Natural killer cell (primary cell): ENCODE data around the gene PTGIS. TPM values are rescaled to one million over a fixed set of nuclear protein-coding genes. Genes with fewer than 3 reads are reported as not detected.

Experiments
- ATAC-seq, 3 donors: fragments of 150-1000 bp in 2 of 3; fragments of 200-7000 bp in 1 of 3; cut with Tn5 transposase; 1 replicate in 1 of 3; 2 replicates in 2 of 3; pipeline ENCODE4 v1.10.0; 2021; ENCODE audit warnings: mild to moderate bottlenecking in 2 of 3, moderate library complexity in 2 of 3
- DNase-seq, 2 donors: peaks; one replicate each; pipeline versions ENCODE4 v3.0.0 to v3.0.0-alpha.2; 2013 to 2021; ENCODE audit warnings: mixed read lengths in 1 of 2
- H3K27ac ChIP-seq: one replicate; pipeline ENCODE4 v1.5.1; 2013; ENCODE audit warnings: mild to moderate bottlenecking, low read length
- H3K27me3 ChIP-seq: one replicate; pipeline ENCODE4 v1.6.1; 2013; ENCODE audit warnings: low read length; ENCODE audit not compliant: control insufficient read depth, insufficient read depth
- H3K36me3 ChIP-seq: one replicate; pipeline ENCODE4 v1.6.1; 2013; ENCODE audit warnings: low read length; ENCODE audit not compliant: control insufficient read depth, insufficient read depth
- H3K4me1 ChIP-seq: one replicate; pipeline ENCODE4 v1.6.1; 2013; ENCODE audit warnings: low read length; ENCODE audit not compliant: control insufficient read depth, insufficient read depth
- H3K4me3 ChIP-seq: one replicate; pipeline ENCODE4 v1.5.1; 2013; ENCODE audit warnings: low read length
- H3K9me3 ChIP-seq: one replicate; pipeline ENCODE4 v1.6.1; 2013; ENCODE audit warnings: low read length; ENCODE audit not compliant: control insufficient read depth, insufficient read depth
- H3K27ac Mint-ChIP-seq, 2 donors: one replicate each; pipeline ENCODE4 v1.8.0; 2022; ENCODE audit warnings: mild to moderate bottlenecking in 2 of 2, mixed read lengths in 2 of 2, moderate library complexity in 1 of 2
- H3K27me3 Mint-ChIP-seq, 2 donors: one replicate each; pipeline ENCODE4 v1.8.0; 2022; ENCODE audit warnings: low read depth in 2 of 2, mixed read lengths in 2 of 2
- H3K36me3 Mint-ChIP-seq: one replicate; pipeline ENCODE4 v1.8.0; 2022; ENCODE audit warnings: mixed read lengths
- H3K4me1 Mint-ChIP-seq, 2 donors: one replicate each; pipeline ENCODE4 v1.8.0; 2022; ENCODE audit warnings: mixed read lengths in 2 of 2
- H3K4me3 Mint-ChIP-seq: one replicate; pipeline ENCODE4 v1.8.0; 2022; ENCODE audit warnings: mild to moderate bottlenecking, moderate library complexity, mixed read lengths
- H3K9me3 Mint-ChIP-seq, 2 donors: one replicate each; pipeline ENCODE4 v1.8.0; 2022; ENCODE audit warnings: mixed read lengths in 2 of 2
- WGBS: methylation state at CpG from one replicate; pipeline ENCODE4 v1.1.7; 2013; ENCODE audit warnings: missing lambda C conversion rate; ENCODE audit not compliant: insufficient coverage; 5-methylcytosine and 5-hydroxymethylcytosine counted together
- intact Hi-C: fragments of 100-400 bp; cut with micrococcal nuclease; formaldehyde crosslinking; loops from one replicate; pipeline ENCODE4 v1.14.2; 2022
- total RNA-seq, 4 donors: library from RNA; stranded (reverse); fragments of 120-200 nt in 1 of 4; gene quantifications; one replicate each; pipeline versions ENCODE4 v1.2.3 to v1.2.4, GENCODE V29; 2013 to 2022
- TF ChIP-seq, protein P1 (sequence below): fragments of 200-600 bp; IDR thresholded peaks from one replicate; pipeline ENCODE4 v1.8.0; 2022; ENCODE audit warnings: antibody characterized with exemption

Gene PTGIS
- total RNA-seq, 3 donors from 2014 or later (not counting 1 experiment from before 2014, with no cell fraction given), result not detected

DNA sequence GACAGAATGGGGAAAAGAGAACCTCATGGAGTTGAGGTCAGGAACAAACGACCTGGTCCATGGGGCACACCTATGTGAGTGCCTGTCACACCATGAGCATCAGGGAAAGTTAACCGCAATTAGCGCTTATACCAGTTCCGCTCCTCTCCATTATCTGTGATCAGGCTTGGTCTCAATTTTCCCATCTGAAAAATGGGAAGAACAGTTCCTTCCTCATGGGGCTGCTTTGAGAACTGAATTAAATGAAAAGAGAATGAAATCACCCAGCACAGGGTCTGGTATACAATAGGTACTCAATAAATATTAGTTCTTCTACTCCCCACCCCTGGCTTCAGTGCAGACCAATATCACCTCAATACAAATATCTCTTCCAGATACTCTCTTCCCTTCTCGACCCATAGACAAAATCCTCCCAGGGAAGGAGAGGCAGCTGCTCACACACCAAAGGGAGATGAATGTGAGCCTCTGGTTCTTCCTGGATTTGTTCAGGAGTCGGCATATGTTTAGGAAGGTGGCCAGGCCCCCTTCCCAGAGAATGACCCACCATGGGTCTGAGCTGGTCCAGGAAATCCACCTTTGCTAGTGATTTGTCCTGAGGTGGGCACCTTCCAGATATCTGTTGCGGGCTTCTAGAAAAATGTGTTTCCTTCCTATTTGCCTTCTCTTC lies 2.4 kb upstream of the PTGIS start:
- Histone ChIP-seq H3K27me3 (peaks cover 16% of the 10 kb centered on the region), H3K4me1 (peaks cover 14% of the 10 kb centered on the region), H3K36me3 (no peaks in the 10 kb centered on the region), H3K4me3 (no peak overlapping the region), H3K27ac (no peak overlapping the region), H3K9me3 (no peaks in the 10 kb centered on the region)
- intact Hi-C loops, result no loop called here
- Mint-ChIP-seq H3K36me3 (no peaks in the 10 kb centered on the region), H3K4me3 (no peak overlapping the region), H3K4me1 (peaks cover 8 to 32% of the 10 kb centered on the region in 2 donors), H3K27ac (no peak overlapping the region), H3K9me3 (no peaks in the 10 kb centered on the region), H3K27me3 (peaks cover 39 to 41% of the 10 kb centered on the region in 2 donors)
- 82% methylated on average over 7 of the region's 7 CpGs for WGBS
- TF ChIP-seq, protein P1, sequence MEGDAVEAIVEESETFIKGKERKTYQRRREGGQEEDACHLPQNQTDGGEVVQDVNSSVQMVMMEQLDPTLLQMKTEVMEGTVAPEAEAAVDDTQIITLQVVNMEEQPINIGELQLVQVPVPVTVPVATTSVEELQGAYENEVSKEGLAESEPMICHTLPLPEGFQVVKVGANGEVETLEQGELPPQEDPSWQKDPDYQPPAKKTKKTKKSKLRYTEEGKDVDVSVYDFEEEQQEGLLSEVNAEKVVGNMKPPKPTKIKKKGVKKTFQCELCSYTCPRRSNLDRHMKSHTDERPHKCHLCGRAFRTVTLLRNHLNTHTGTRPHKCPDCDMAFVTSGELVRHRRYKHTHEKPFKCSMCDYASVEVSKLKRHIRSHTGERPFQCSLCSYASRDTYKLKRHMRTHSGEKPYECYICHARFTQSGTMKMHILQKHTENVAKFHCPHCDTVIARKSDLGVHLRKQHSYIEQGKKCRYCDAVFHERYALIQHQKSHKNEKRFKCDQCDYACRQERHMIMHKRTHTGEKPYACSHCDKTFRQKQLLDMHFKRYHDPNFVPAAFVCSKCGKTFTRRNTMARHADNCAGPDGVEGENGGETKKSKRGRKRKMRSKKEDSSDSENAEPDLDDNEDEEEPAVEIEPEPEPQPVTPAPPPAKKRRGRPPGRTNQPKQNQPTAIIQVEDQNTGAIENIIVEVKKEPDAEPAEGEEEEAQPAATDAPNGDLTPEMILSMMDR, result no peak
- ATAC-seq (no peak), DNase-seq (no peak)

GRCh38 chr20:49569411-49570115 lies 1.6 kb upstream of the PTGIS start:
- TF ChIP-seq, protein P1, result no peak
- Mint-ChIP-seq H3K27ac (no peak overlapping the region), H3K27me3 (peaks cover 39 to 41% of the 10 kb centered on the region in 2 donors), H3K4me1 (peaks cover 8 to 32% of the 10 kb centered on the region in 2 donors), H3K4me3 (no peak overlapping the region), H3K36me3 (no peaks in the 10 kb centered on the region), H3K9me3 (no peaks in the 10 kb centered on the region)
- H3K9me3 ChIP-seq, result no peaks in the 10 kb centered on the region
- no peak for DNase-seq
- no peak for ATAC-seq
- intact Hi-C loops, result no loop called here
- H3K4me1 ChIP-seq, result peaks cover 14% of the 10 kb centered on the region
- no peak overlapping the region for H3K4me3 ChIP-seq
- H3K27ac ChIP-seq, result no peak overlapping the region
- H3K36me3 ChIP-seq, result no peaks in the 10 kb centered on the region
- peaks cover 16% of the 10 kb centered on the region for H3K27me3 ChIP-seq
- 88% methylated on average over 10 of the region's 10 CpGs for WGBS

- ATAC-seq (no peak), DNase-seq (no peak)
- Histone ChIP-seq H3K4me3 (no peak overlapping the region), H3K36me3 (no peaks in the 10 kb centered on the region), H3K9me3 (no peaks in the 10 kb centered on the region), H3K27me3 (peaks cover 16% of the 10 kb centered on the region), H3K27ac (no peak overlapping the region), H3K4me1 (peaks cover 14% of the 10 kb centered on the region)
- TF ChIP-seq, protein P1, result no peak
- intact Hi-C loops, result no loop called here
- no peaks in the 10 kb centered on the region for H3K36me3 Mint-ChIP-seq
- no peak overlapping the region for H3K27ac Mint-ChIP-seq
- H3K27me3 Mint-ChIP-seq, result peaks cover 41 to 44% of the 10 kb centered on the region in 2 donors
- peak overlapping the region; percentile 31 for H3K4me3 Mint-ChIP-seq
- WGBS, result 21% methylated on average over 16 of the region's 18 CpGs
- no peaks in the 10 kb centered on the region for H3K9me3 Mint-ChIP-seq
- H3K4me1 Mint-ChIP-seq, result peaks cover 8 to 25% of the 10 kb centered on the region in 2 donors
Observed at GRCh38 chr20:49568278-49569151, 578 bp upstream of the PTGIS start.
